Esophagus squamous epithelium (tissue), 5 donors: ENCODE data around the gene CA9. TPM values are rescaled to one million over a fixed set of nuclear protein-coding genes. Genes with fewer than 3 reads are reported as not detected.
A peak's percentile ranks its signal among the peaks of the same experiment; 100 is the strongest.

Source experiments
- DNase-seq: peaks from one replicate; lab custom pipeline; 2025; lab: John Stamatoyannopoulos, UW
- H3K27ac ChIP-seq, 4 donors: fragments of 200-600 bp; sonication (generic); one replicate each; pipeline ENCODE4 v1.5.1; 2016 to 2019; ENCODE audit warnings: mild to moderate bottlenecking in 1 of 4
- H3K27me3 ChIP-seq, 4 donors: fragments of 200-600 bp; sonication (generic); 1 replicate in 3 of 4; 2 replicates in 1 of 4; pipeline versions ENCODE4 v1.5.1 to v1.6.0; 2017 to 2021; ENCODE audit warnings: antibody characterized with exemption in 1 of 4
- H3K36me3 ChIP-seq, 3 donors: fragments of 200-600 bp; sonication (generic); one replicate each; pipeline ENCODE4 v1.5.1; 2016 to 2019
- H3K4me1 ChIP-seq, 3 donors: fragments of 200-600 bp; sonication (generic); one replicate each; pipeline ENCODE4 v1.5.1; 2017 to 2019
- H3K4me3 ChIP-seq, 4 donors: fragments of 200-600 bp; sonication (generic); 1 replicate in 3 of 4; 2 replicates in 1 of 4; pipeline ENCODE4 v1.5.1; 2016 to 2019; ENCODE audit warnings: mild to moderate bottlenecking in 2 of 4, moderate library complexity in 1 of 4
- H3K9me3 ChIP-seq, 3 donors: fragments of 200-600 bp; sonication (generic); one replicate each; pipeline ENCODE4 v1.5.1; 2016 to 2019
- POLR2A ChIP-seq, 4 donors: fragments of 450-650 bp; IDR thresholded peaks; one replicate each; pipeline ENCODE4 v1.6.1; 2017; ENCODE audit warnings: antibody characterized with exemption in 4 of 4, mild to moderate bottlenecking in 4 of 4, moderate library complexity in 3 of 4
- WGBS, 2 donors: methylation state at CpG; one replicate each; pipeline ENCODE4 v1.1.5; 2018; 5-methylcytosine and 5-hydroxymethylcytosine counted together
- intact Hi-C: fragments of 100-400 bp; cut with DNase I; formaldehyde crosslinking; loops from one replicate; pipeline ENCODE4 v1.15.0; 2022
- total RNA-seq, 4 donors: library from RNA; depleted of rRNA; stranded (reverse); fragments of >200 nt; gene quantifications; one replicate each; pipeline ENCODE4 v1.1.0, GENCODE V29; 2016
- TF ChIP-seq, protein P1 (sequence below), 6 experiments: fragments of 450-650 bp in 4 of 6; fragments of 200-600 bp in 2 of 6; sonication (generic) in 2 of 6; IDR thresholded peaks; one replicate each; pipeline ENCODE4 v1.5.1; 2016 to 2019; ENCODE audit warnings: antibody characterized with exemption in 6 of 6, mild to moderate bottlenecking in 4 of 6, moderate library complexity in 4 of 6
- donor health status: DM: yes; HTN: yes; CAD: no.

Gene CA9
- total RNA-seq, 4 donors from 2014 or later: 2.2 TPM; not detected in 3

DNA sequence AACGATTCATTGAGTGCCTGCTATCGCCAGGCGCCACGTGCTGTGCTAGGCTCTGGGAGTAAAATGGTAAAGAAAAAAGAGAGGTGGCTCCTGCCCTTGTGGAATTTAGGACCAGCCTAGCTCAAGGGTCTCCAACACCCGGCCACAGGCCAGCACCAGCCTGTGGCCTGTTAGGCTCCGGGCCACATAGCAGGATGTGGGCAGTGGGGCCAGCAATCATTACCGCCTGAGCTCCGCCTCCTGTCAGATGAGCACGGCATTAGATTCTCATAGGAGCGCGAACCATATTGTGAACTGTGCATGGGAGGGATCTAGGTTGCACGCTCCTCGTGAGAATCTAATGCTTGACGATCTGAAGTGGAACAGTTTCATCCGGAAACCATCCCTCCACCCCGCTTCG lies 17.4 kb upstream of the CA9 start:
- DNase-seq: no peak
- peaks cover 11 to 48% (median 25%) of the 10 kb centered on the region in 3 donors for H3K4me1 ChIP-seq
- intact Hi-C loops: loop anchor here (5.0 kb wide), 1 partner anchor 76 kb away; the partner anchor contains the start of genes CREB3 and TLN1
- no peaks in the 10 kb centered on the region for H3K27me3 ChIP-seq
- 79% methylated on average over 14 to 16 of the region's 17 CpGs for WGBS, 2 donors
- H3K4me3 ChIP-seq: no peak overlapping the region
- H3K9me3 ChIP-seq: no peaks in the 10 kb centered on the region
- TF ChIP-seq, protein P1, sequence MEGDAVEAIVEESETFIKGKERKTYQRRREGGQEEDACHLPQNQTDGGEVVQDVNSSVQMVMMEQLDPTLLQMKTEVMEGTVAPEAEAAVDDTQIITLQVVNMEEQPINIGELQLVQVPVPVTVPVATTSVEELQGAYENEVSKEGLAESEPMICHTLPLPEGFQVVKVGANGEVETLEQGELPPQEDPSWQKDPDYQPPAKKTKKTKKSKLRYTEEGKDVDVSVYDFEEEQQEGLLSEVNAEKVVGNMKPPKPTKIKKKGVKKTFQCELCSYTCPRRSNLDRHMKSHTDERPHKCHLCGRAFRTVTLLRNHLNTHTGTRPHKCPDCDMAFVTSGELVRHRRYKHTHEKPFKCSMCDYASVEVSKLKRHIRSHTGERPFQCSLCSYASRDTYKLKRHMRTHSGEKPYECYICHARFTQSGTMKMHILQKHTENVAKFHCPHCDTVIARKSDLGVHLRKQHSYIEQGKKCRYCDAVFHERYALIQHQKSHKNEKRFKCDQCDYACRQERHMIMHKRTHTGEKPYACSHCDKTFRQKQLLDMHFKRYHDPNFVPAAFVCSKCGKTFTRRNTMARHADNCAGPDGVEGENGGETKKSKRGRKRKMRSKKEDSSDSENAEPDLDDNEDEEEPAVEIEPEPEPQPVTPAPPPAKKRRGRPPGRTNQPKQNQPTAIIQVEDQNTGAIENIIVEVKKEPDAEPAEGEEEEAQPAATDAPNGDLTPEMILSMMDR (IDR thresholded peaks at IDR 0.05): no peak
- TF ChIP-seq POLR2A (IDR thresholded peaks at IDR 0.05): no peak
- H3K27ac ChIP-seq: peak overlapping the region; percentile 91 to 98 (median 96)
- peaks cover 0 to 14% (median 0%) of the 10 kb centered on the region in 3 donors for H3K36me3 ChIP-seq

DNA sequence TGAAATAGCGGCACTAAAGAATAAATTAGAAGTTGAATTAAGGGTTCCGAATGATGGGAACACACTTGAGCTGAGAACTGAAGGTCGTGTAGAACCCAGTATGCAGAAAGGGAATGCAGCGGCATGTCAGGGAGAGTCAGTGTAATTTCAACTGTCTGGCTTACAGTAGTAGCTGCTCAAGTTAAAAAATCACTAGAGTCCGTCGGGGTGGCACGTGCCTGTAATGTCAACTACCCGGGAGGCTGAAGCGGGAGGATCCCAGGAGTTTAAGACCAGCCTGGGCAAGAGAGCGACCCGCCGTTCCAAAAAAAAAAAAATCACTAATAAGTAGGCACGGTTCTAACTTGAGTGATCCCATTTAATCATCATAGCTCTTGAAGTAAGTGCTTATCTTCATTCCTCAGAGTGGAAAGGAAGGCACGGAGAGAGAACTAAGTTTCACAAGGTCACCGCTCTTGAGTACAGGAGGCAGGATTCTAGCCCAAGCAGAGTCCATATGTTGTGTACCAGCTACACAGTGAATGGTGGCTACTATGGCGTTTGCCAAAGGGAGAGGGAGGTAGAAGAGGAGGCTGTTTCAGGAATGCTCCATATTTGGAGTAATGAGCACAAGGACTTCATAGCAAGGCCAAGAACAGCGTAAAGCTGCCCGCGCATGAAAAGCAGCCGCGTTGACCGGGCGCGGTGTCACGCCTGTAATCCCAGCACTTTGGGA lies 16.7 kb upstream of the CA9 start:
- no peak for DNase-seq
- H3K9me3 ChIP-seq: no peaks in the 10 kb centered on the region

DNA sequence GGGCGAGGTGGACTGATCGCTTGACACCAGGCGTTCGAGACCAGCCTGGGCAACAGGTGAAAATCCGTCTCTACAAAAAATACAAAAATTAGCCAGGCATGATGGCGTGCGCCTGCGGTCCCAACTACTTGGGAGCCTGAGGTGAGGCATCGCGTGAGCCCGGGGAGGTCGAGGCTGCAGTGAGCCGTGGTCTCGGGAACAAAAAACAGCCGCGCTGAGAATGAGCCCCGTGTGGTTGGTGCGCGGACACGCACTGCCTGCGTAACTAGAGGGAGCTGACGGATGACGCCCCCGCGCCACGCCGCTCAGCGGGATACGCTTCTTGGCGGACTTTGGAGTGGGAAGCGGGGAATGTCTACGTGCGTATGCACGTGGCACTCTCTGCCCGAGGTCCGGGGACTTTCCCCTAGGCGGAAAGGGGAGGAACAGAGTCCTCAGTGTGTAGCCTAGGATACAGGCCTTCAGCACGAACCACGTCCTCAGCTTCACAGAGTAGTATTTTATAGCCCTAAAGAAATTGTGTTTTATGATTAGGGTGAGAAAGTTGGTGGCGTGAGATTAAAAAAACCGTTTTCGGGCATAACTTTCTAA lies 16.1 kb upstream of the CA9 start, which contains the start of gene RMRP:
Gene RMRP, minus strand, starts transcription at position 474 of the 591 bp plus-strand sequence.
- WGBS, 2 donors: 0% methylated on average over 7 to 12 of the region's 42 CpGs
- Histone ChIP-seq H3K27ac (peak within 1 kb of the TSS; percentile 91 to 98 (median 96)), H3K27me3 (no peaks in the 10 kb centered on the region), H3K4me1 (peaks cover 11 to 53% (median 24%) of the 10 kb centered on the region in 3 donors), H3K9me3 (no peaks in the 10 kb centered on the region), H3K36me3 (peaks cover 0 to 26% (median 0%) of the 10 kb centered on the region in 3 donors), H3K4me3 (peak within 1 kb of the TSS; percentile 75 to 94 (median 84))
- TF ChIP-seq, protein P1 (IDR thresholded peaks at IDR 0.05): peak in 4 of 6 experiments; percentile 28 to 59 (median 45)
- peak in 2 of 4 donors; percentile 22 to 59 for TF ChIP-seq POLR2A (IDR thresholded peaks at IDR 0.05)
- intact Hi-C loops: loop anchor here (5.0 kb wide), 1 partner anchor 75 kb away; the partner anchor contains the start of genes CREB3 and TLN1
- DNase-seq: peak; percentile 71

More for the DNA sequence above, 16.7 kb upstream of the CA9 start:
- no peak for TF ChIP-seq POLR2A (IDR thresholded peaks at IDR 0.05)
- TF ChIP-seq, protein P1 (IDR thresholded peaks at IDR 0.05): no peak
- H3K36me3 ChIP-seq: peaks cover 0 to 21% (median 0%) of the 10 kb centered on the region in 3 donors
- H3K27me3 ChIP-seq: no peaks in the 10 kb centered on the region
- H3K27ac ChIP-seq: peak overlapping the region; percentile 91 to 98 (median 96)
- peak overlapping the region; percentile 75 to 94 (median 84) for H3K4me3 ChIP-seq
- peaks cover 11 to 53% (median 28%) of the 10 kb centered on the region in 3 donors for H3K4me1 ChIP-seq
- intact Hi-C loops: loop anchor here (5.0 kb wide), 1 partner anchor 75 kb away; the partner anchor contains the start of genes CREB3 and TLN1
- WGBS, 2 donors: 19 to 35% methylated on average over 25 of the region's 25 CpGs

DNA sequence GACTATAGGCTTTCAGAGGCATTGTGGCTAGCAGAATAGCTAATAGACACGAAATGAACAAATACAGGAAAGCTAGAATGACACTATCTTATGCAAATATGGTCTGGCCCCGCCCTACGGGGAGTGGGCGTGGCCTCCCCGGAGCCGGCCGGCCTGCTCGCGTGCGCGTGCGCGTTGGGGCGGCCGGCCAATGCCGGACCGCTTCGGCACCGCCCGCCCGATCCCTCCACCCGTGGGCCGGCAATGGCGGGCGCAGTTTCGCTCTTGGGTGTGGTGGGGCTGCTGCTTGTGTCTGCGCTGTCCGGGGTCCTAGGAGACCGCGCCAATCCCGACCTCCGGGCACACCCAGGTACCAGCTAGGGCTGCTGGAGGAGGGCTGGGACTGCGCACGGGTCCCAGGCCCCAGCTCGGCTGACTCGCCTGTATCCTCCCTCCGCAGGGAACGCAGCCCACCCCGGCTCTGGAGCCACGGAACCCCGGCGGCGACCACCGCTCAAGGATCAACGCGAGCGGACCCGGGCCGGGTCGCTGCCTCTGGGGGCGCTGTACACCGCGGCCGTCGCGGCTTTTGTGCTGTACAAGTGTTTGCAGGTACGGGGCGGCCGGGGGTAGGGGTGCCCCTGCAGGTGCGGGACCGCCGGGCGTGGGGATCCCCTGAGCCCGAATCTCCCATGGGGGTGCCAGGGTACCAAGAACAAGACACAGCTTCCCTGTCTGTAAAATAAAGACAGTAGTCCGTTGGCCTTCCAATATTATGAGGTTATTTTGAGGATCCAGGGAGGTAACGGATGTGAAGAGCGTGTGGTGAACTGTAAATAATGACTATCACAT lies 15.4 kb upstream of the CA9 start, which contains the start of gene CCDC107:
Gene CCDC107, plus strand, starts transcription at position 156 of the 831 bp plus-strand sequence. Its CDS starts 88 bp downstream, at position 244.
- H3K4me3 ChIP-seq: peak within 1 kb of the TSS; percentile 75 to 94 (median 84)
- H3K27ac ChIP-seq: peak within 1 kb of the TSS; percentile 91 to 98 (median 96)
- no peaks in the 10 kb centered on the region for H3K27me3 ChIP-seq
- no peak for DNase-seq
- intact Hi-C loops: loop anchor here (5.0 kb wide), 1 partner anchor 74 kb away; the partner anchor contains the start of genes CREB3 and TLN1
- TF ChIP-seq, protein P1 (IDR thresholded peaks at IDR 0.05): peak; percentile 47 to 68 (median 61)
- peak in 3 of 4 donors; percentile 83 to 94 (median 88) for TF ChIP-seq POLR2A (IDR thresholded peaks at IDR 0.05)
- 0% methylated on average over 10 to 29 of the region's 67 CpGs for WGBS, 2 donors
- no peaks in the 10 kb centered on the region for H3K9me3 ChIP-seq
- H3K4me1 ChIP-seq: peaks cover 11 to 57% (median 20%) of the 10 kb centered on the region in 3 donors
- peaks cover 0 to 26% (median 0%) of the 10 kb centered on the region in 3 donors for H3K36me3 ChIP-seq
